ENCODE results near the gene POLDIP3. TPM values are rescaled to one million over a fixed set of nuclear protein-coding genes. Genes with fewer than 3 reads are reported as not detected.
"Not testable (repeated sequence)": the region's sequence is repeated elsewhere in the genome, so short reads cannot be mapped to it uniquely, and the experiment has no call there.

Gene POLDIP3
- total and polyA plus RNA-seq, 7 donors = 25.8 to 45.9 (median 34.3) TPM

- H3K4me3 ChIP-seq = no peak overlapping the region
- peaks cover 34 to 71% (median 42%) of the 10 kb centered on the region in 4 donors for H3K36me3 ChIP-seq
- DNase-seq = no peak
- TF ChIP-seq, protein P1, sequence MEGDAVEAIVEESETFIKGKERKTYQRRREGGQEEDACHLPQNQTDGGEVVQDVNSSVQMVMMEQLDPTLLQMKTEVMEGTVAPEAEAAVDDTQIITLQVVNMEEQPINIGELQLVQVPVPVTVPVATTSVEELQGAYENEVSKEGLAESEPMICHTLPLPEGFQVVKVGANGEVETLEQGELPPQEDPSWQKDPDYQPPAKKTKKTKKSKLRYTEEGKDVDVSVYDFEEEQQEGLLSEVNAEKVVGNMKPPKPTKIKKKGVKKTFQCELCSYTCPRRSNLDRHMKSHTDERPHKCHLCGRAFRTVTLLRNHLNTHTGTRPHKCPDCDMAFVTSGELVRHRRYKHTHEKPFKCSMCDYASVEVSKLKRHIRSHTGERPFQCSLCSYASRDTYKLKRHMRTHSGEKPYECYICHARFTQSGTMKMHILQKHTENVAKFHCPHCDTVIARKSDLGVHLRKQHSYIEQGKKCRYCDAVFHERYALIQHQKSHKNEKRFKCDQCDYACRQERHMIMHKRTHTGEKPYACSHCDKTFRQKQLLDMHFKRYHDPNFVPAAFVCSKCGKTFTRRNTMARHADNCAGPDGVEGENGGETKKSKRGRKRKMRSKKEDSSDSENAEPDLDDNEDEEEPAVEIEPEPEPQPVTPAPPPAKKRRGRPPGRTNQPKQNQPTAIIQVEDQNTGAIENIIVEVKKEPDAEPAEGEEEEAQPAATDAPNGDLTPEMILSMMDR (IDR thresholded peaks at IDR 0.05) = no peak
- TF ChIP-seq POLR2A (IDR thresholded peaks at IDR 0.05) = no peak
- TF ChIP-seq EP300 (IDR thresholded peaks at IDR 0.05) = no peak
- TF ChIP-seq POLR2AphosphoS5 (IDR thresholded peaks at IDR 0.05) = no peak
- intact Hi-C loops (cut with DNase I) = no loop called here
- WGBS, 2 donors = 94 to 96% methylated on average over 4 of the region's 4 CpGs
- H3K27ac ChIP-seq = no peak overlapping the region
- H3K27me3 ChIP-seq = no peaks in the 10 kb centered on the region
- no peaks in the 10 kb centered on the region for H3K9me3 ChIP-seq
- peaks cover 0 to 10% (median 5%) of the 10 kb centered on the region in 4 donors for H3K4me1 ChIP-seq
Observed at GRCh38 chr22:42584364-42584940, 30.2 kb downstream of the POLDIP3 start.

- Histone ChIP-seq H3K4me3 (no peak overlapping the region), H3K4me1 (peaks cover 0 to 10% (median 5%) of the 10 kb centered on the region in 4 donors), H3K9me3 (no peaks in the 10 kb centered on the region), H3K27ac (no peak overlapping the region), H3K27me3 (no peaks in the 10 kb centered on the region), H3K36me3 (peaks cover 38 to 67% (median 42%) of the 10 kb centered on the region in 4 donors)
- DNase-seq = no peak
- TF ChIP-seq, protein P1 (IDR thresholded peaks at IDR 0.05) = no peak
- TF ChIP-seq POLR2AphosphoS5 (IDR thresholded peaks at IDR 0.05) (no peak), POLR2A (IDR thresholded peaks at IDR 0.05) (no peak), EP300 (IDR thresholded peaks at IDR 0.05) (no peak)
- intact Hi-C loops (cut with DNase I) = no loop called here
- WGBS, 2 donors = 92 to 97% methylated on average over 1 of the region's 1 CpG
Observed at GRCh38 chr22:42582987-42583386, 31.7 kb downstream of the POLDIP3 start.

GRCh38 chr22:42581762-42582716 is 32.6 kb downstream of the POLDIP3 start:
- Histone ChIP-seq H3K27me3 (no peaks in the 10 kb centered on the region), H3K4me3 (peak overlapping the region; percentile 73 to 84 (median 74)), H3K36me3 (peaks cover 29 to 66% (median 37%) of the 10 kb centered on the region in 4 donors), H3K4me1 (peaks cover 0 to 10% (median 5%) of the 10 kb centered on the region in 4 donors), H3K27ac (peak overlapping the region; percentile 37 to 75 (median 68)), H3K9me3 (no peaks in the 10 kb centered on the region)
- no peak for TF ChIP-seq POLR2A (IDR thresholded peaks at IDR 0.05)
- peak; percentile 9 to 79 (median 40) for TF ChIP-seq POLR2AphosphoS5 (IDR thresholded peaks at IDR 0.05)
- peak; percentile 89 for DNase-seq
- WGBS, 2 donors = 6% methylated on average over 64 of the region's 64 CpGs
- intact Hi-C loops (cut with DNase I) = no loop called here

GRCh38 chr22:42581194-42581761 is 33.4 kb downstream of the POLDIP3 start:
- H3K27me3 ChIP-seq; H3K9me3 ChIP-seq; intact Hi-C loops (cut with DNase I); H3K4me1 ChIP-seq; DNase-seq: not testable (repeated sequence)
- Histone ChIP-seq H3K4me3 (peak overlapping the region; percentile 73 to 84 (median 74)), H3K36me3 (peaks cover 23 to 63% (median 31%) of the 10 kb centered on the region in 4 donors), H3K27ac (peak overlapping the region; percentile 37 to 75 (median 68))
- 1% methylated on average over 11 to 13 of the region's 22 CpGs for WGBS, 2 donors

DNA sequence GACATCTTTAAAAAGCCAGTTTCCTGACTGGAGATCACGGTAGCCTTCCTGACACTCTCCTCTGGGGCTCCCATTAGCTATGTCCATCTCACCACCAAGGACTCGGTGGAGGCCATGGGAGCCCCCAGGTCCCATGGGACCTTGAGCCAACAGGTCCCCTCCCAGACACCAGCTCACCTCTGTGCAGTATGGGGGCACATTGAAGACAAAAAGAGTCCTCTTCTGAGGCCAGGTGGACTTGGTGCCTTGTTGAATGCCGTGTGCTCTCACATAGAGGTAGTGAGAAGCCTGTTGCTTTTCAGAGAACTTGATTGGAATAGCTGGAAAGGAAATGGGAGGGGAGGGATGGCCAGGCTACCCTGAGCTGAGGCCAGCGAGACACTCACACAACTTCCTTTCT is 34.6 kb downstream of the POLDIP3 start:
- WGBS, 2 donors = 88 to 93% methylated on average over 3 of the region's 4 CpGs
- intact Hi-C loops (cut with DNase I); H3K4me3 ChIP-seq; H3K27me3 ChIP-seq; DNase-seq; H3K4me1 ChIP-seq; H3K9me3 ChIP-seq; H3K27ac ChIP-seq: not testable (repeated sequence)
- peaks cover 10 to 60% (median 20%) of the 10 kb centered on the region in 4 donors for H3K36me3 ChIP-seq

All from sigmoid colon (tissue), 7 donors.